ENCODE measurements around the gene FAM43A. TPM values are rescaled to one million over a fixed set of nuclear protein-coding genes. Genes with fewer than 3 reads are reported as not detected.

Gene FAM43A
- total and polyA plus RNA-seq, 2 of the 4 experiments (the other 2 are of a cell fraction): 3.0 to 11.5 TPM

DNA sequence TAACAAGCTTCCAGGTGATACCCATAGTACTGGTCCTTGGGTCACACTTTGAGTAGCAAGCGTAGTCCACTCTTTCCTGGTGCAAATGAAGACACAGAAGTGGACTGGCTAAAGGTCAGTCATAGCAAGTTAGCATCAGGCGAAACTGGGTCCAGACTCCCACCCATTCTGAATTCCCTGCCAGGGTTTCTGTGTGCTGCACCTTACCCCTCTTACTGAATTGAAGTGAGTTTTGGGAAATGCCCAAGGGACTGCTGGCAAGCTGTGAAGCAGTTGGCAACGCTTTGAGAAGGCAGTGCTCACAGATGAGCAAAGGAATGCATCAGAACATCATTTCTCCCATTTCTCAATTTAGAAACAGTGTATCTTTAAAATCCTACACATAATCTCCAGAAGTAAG is 11.9 kb upstream of the FAM43A start (continued):
- no peak for TF ChIP-seq RCOR1 (IDR thresholded peaks at IDR 0.05; ENCODE audit: insufficient replicate concordance, low read length)

DNA sequence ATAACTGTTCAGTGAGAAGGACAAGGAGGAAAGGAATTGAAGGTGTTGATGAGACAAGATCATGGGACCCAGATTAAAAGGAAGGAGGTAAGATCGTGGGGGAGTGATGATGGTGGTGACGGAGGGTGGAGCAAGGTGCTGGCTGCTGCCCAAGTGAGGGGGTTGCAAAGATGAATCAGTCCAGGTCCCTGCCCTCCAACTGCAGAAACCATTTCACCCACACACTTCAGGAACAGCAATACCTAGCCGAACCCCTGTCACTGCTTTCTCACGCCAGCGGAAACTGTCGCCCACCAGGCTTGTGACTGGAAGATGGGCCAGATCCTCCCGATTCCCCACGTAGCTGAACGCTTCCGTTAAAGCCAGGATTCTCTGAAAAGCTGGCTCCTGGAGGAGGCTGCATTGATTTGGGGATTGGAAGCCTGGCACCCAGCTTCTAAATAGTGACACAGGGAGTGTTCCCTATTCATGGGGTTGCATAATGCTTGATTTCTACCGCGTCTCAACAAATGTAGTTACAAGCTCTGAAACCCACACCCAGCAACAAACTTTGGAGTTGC is 10.5 kb upstream of the FAM43A start:
- in situ Hi-C loops (cut with MboI; ENCODE audit: low sequenced_read_pairs) (loop anchor here (5.0 to 10.0 kb wide), 3 partner anchors 432 to 850 kb away; no protein-coding TSS in a partner anchor), intact Hi-C loops (cut with micrococcal nuclease) (no loop called here), dilution Hi-C loops (cut with HindIII; ENCODE audit: low sequenced_read_pairs, unreplicated experiment) (no loop called here)
- Histone ChIP-seq H2AK5ac (ENCODE audit: low read depth, low read length) (no peak overlapping the region), H2BK20ac (ENCODE audit: low read depth, low read length) (no peak overlapping the region), H3K23ac (ENCODE audit: low read depth, low read length) (no peak overlapping the region), H4K5ac (ENCODE audit: low read depth, low read length) (no peak overlapping the region), H2AK9ac (replicated peaks; ENCODE audit: low read depth, low read length, poor library complexity) (no peak overlapping the region), H2BK120ac (ENCODE audit: low read depth, low read length) (no peak overlapping the region), H4K91ac (ENCODE audit: insufficient read depth, low read depth, low read length) (no peak overlapping the region), H3K36me3 (ENCODE audit: control insufficient read depth, insufficient read depth, low read length) (no peaks in the 10 kb centered on the region), H3K4ac (ENCODE audit: low read depth, low read length) (no peak overlapping the region), H2AFZ (replicated peaks; ENCODE audit: low read length, poor library complexity) (peak overlapping the region; percentile 8), H3K56ac (ENCODE audit: extremely low read depth, insufficient read depth, low read length) (no peak overlapping the region), H2BK15ac (ENCODE audit: low read depth, low read length) (no peak overlapping the region), H4K20me1 (ENCODE audit: insufficient read depth, low read length) (peaks cover 6% of the 10 kb centered on the region; the same call in 1 of the 2 replicates), H3K27ac (ENCODE audit: insufficient read depth, low read length) (no peak overlapping the region), H3K4me3 (ENCODE audit: insufficient read depth, low read depth, low read length) (no peak overlapping the region), H3K79me1 (ENCODE audit: low read depth in 1 of 2, low read length in 2 of 2) (peaks cover 8 to 17% of the 10 kb centered on the region in 2 experiments; a peak in 2 of 4 replicates), H3K9ac (ENCODE audit: low read depth, low read length) (no peak overlapping the region), H3K14ac (replicated peaks; ENCODE audit: low read depth, low read length) (no peak overlapping the region), H3K9me1 (ENCODE audit: insufficient read depth, low read length) (no peaks in the 10 kb centered on the region; the same call in 1 of the 2 replicates), H4K8ac (ENCODE audit: low read depth in 2 of 2, low read length in 2 of 2) (no peak overlapping the region), H3K18ac (ENCODE audit: low read depth, low read length) (no peak overlapping the region), H3K4me1 (ENCODE audit: control insufficient read depth, insufficient read depth, low read length) (peaks cover 1% of the 10 kb centered on the region; the same call in 1 of the 2 replicates), H3K27me3 (ENCODE audit: control insufficient read depth, insufficient read depth, low read length) (peaks cover 2% of the 10 kb centered on the region; the same call in 1 of the 2 replicates), H3K4me2 (ENCODE audit: low read depth, low read length) (no peak overlapping the region), H2BK5ac (ENCODE audit: low read depth, low read length, poor library complexity, severe bottlenecking) (no peak overlapping the region), H3K9me3 (ENCODE audit: control insufficient read depth, insufficient read depth, low read length) (no peaks in the 10 kb centered on the region)
- CTCF ChIA-PET: interaction anchor here (0.6 kb wide), 2 partner anchors 306 to 877 kb away, joined by 3 read pairs; partner anchors contain the start of gene LRRC15
- POLR2A ChIA-PET (ENCODE audit: unreplicated experiment): no interaction called here
- ATAC-seq (ENCODE audit: low read depth): no peak
- TF ChIP-seq POLR2A (IDR thresholded peaks at IDR 0.05; ENCODE audit: low read depth, low read length) (no peak), RCOR1 (IDR thresholded peaks at IDR 0.05; ENCODE audit: insufficient replicate concordance, low read length) (no peak), MAFK (IDR thresholded peaks at IDR 0.05; ENCODE audit: low read depth, low read length) (no peak), MAZ (IDR thresholded peaks at IDR 0.05; ENCODE audit: borderline replicate concordance, low read depth, low read length) (no peak), CEBPB (IDR thresholded peaks at IDR 0.05; ENCODE audit: low read depth, low read length) (no peak), NFE2L2 (IDR thresholded peaks at IDR 0.05; ENCODE audit: low read depth, low read length) (no peak), RAD21 (IDR thresholded peaks at IDR 0.05; ENCODE audit: low read length) (no peak), SMC3 (IDR thresholded peaks at IDR 0.05; ENCODE audit: low read depth, low read length) (no peak), MXI1 (IDR thresholded peaks at IDR 0.05; ENCODE audit: borderline replicate concordance, low read depth, low read length) (no peak), FOS (IDR thresholded peaks at IDR 0.05; ENCODE audit: low read depth, low read length) (no peak)
- TF ChIP-seq, protein P1, sequence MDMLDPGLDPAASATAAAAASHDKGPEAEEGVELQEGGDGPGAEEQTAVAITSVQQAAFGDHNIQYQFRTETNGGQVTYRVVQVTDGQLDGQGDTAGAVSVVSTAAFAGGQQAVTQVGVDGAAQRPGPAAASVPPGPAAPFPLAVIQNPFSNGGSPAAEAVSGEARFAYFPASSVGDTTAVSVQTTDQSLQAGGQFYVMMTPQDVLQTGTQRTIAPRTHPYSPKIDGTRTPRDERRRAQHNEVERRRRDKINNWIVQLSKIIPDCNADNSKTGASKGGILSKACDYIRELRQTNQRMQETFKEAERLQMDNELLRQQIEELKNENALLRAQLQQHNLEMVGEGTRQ (IDR thresholded peaks at IDR 0.05; ENCODE audit: low read depth, low read length): no peak
- TF ChIP-seq, protein P2, sequence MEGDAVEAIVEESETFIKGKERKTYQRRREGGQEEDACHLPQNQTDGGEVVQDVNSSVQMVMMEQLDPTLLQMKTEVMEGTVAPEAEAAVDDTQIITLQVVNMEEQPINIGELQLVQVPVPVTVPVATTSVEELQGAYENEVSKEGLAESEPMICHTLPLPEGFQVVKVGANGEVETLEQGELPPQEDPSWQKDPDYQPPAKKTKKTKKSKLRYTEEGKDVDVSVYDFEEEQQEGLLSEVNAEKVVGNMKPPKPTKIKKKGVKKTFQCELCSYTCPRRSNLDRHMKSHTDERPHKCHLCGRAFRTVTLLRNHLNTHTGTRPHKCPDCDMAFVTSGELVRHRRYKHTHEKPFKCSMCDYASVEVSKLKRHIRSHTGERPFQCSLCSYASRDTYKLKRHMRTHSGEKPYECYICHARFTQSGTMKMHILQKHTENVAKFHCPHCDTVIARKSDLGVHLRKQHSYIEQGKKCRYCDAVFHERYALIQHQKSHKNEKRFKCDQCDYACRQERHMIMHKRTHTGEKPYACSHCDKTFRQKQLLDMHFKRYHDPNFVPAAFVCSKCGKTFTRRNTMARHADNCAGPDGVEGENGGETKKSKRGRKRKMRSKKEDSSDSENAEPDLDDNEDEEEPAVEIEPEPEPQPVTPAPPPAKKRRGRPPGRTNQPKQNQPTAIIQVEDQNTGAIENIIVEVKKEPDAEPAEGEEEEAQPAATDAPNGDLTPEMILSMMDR (conservative IDR thresholded peaks at IDR 0.05; ENCODE audit: low read depth, low read length): no peak
- TF ChIP-seq, protein P3, sequence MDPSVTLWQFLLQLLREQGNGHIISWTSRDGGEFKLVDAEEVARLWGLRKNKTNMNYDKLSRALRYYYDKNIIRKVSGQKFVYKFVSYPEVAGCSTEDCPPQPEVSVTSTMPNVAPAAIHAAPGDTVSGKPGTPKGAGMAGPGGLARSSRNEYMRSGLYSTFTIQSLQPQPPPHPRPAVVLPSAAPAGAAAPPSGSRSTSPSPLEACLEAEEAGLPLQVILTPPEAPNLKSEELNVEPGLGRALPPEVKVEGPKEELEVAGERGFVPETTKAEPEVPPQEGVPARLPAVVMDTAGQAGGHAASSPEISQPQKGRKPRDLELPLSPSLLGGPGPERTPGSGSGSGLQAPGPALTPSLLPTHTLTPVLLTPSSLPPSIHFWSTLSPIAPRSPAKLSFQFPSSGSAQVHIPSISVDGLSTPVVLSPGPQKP (IDR thresholded peaks at IDR 0.05; ENCODE audit: borderline replicate concordance, low read depth, low read length): no peak
- WGBS, 2 experiments (ENCODE audit: extremely low coverage in 2 of 2, insufficient read length in 1 of 2): 100% methylated on average over 1 of the region's 12 CpGs; no CpG with 5 or more reads in 1 of the 2 experiments
- no TSS peak for BruUV-seq (replicated peaks)
- DNase-seq: no peak

All from IMR-90 (cell line).